GM06990 (cell line): ENCODE measurements around the gene IL6.

Source experiments
- DNase-seq: peaks from one replicate; pipeline ENCODE4 v3.0.0-alpha.2; 2011; ENCODE audit not compliant: insufficient read length; ENCODE audit errors: extremely low read depth
- H3K27me3 ChIP-seq: replicated peaks from 2 replicates; pipeline ENCODE4 v1.6.0; 2011; ENCODE audit warnings: low read length; ENCODE audit not compliant: control insufficient read depth, insufficient read depth
- H3K36me3 ChIP-seq: 2 replicates; pipeline ENCODE4 v1.5.1; 2011; ENCODE audit warnings: low read length; ENCODE audit not compliant: control insufficient read depth, insufficient read depth
- H3K4me3 ChIP-seq: replicated peaks from 2 replicates; pipeline ENCODE4 v1.5.1; 2011; ENCODE audit warnings: low read depth, mild to moderate bottlenecking, control low read depth, low read length
- CTCF ChIP-seq: IDR thresholded peaks from 2 replicates; pipeline ENCODE4 v1.5.1; 2011; ENCODE audit warnings: low read length, control low read depth, mild to moderate bottlenecking, inconsistent platforms; ENCODE audit not compliant: insufficient read depth, poor library complexity, severe bottlenecking

The IL6 gene

GRCh38 chr7:22696541-22697228 is 30.3 kb upstream of the IL6 start:
- DNase-seq, result no peak
- Histone ChIP-seq H3K27me3 (no peaks in the 10 kb centered on the region), H3K36me3 (no peaks in the 10 kb centered on the region), H3K4me3 (no peak overlapping the region)
- no peak for TF ChIP-seq CTCF

GRCh38 chr7:22697322-22697859 is 29.6 kb upstream of the IL6 start:
- TF ChIP-seq CTCF, result no peak
- no peak overlapping the region for H3K4me3 ChIP-seq
- no peaks in the 10 kb centered on the region for H3K36me3 ChIP-seq
- no peaks in the 10 kb centered on the region for H3K27me3 ChIP-seq
- DNase-seq, result no peak

GRCh38 chr7:22697876-22698606 is 29.0 kb upstream of the IL6 start:
- H3K36me3 ChIP-seq, result no peaks in the 10 kb centered on the region
- DNase-seq, result peak; percentile 31
- no peak for TF ChIP-seq CTCF
- no peaks in the 10 kb centered on the region for H3K27me3 ChIP-seq
- no peak overlapping the region for H3K4me3 ChIP-seq

GRCh38 chr7:22698767-22699166 is 28.2 kb upstream of the IL6 start:
- Histone ChIP-seq H3K36me3 (no peaks in the 10 kb centered on the region), H3K4me3 (no peak overlapping the region), H3K27me3 (no peaks in the 10 kb centered on the region)
- DNase-seq, result no peak
- no peak for TF ChIP-seq CTCF

GRCh38 chr7:22700559-22701002 is 26.4 kb upstream of the IL6 start:
- DNase-seq, result no peak
- H3K36me3 ChIP-seq, result no peaks in the 10 kb centered on the region
- H3K27me3 ChIP-seq, result no peaks in the 10 kb centered on the region
- TF ChIP-seq CTCF, result no peak
- H3K4me3 ChIP-seq, result no peak overlapping the region
